Neural progenitor cell (in vitro differentiated cells): Measurements from ENCODE around the gene CTU2.

Experiments used
- EZH2 ChIP-seq: fragments of 200-600 bp; sonication (generic); IDR thresholded peaks from 2 replicates; pipeline ENCODE4 v1.6.1; 2017; ENCODE audit warnings: antibody characterized with exemption, mild to moderate bottlenecking, moderate library complexity
- TF ChIP-seq, protein P1 (sequence below): fragments of 200-600 bp; sonication (generic); IDR thresholded peaks from 2 replicates; pipeline ENCODE4 v1.5.1; 2017; ENCODE audit warnings: antibody characterized with exemption, mild to moderate bottlenecking

DNA sequence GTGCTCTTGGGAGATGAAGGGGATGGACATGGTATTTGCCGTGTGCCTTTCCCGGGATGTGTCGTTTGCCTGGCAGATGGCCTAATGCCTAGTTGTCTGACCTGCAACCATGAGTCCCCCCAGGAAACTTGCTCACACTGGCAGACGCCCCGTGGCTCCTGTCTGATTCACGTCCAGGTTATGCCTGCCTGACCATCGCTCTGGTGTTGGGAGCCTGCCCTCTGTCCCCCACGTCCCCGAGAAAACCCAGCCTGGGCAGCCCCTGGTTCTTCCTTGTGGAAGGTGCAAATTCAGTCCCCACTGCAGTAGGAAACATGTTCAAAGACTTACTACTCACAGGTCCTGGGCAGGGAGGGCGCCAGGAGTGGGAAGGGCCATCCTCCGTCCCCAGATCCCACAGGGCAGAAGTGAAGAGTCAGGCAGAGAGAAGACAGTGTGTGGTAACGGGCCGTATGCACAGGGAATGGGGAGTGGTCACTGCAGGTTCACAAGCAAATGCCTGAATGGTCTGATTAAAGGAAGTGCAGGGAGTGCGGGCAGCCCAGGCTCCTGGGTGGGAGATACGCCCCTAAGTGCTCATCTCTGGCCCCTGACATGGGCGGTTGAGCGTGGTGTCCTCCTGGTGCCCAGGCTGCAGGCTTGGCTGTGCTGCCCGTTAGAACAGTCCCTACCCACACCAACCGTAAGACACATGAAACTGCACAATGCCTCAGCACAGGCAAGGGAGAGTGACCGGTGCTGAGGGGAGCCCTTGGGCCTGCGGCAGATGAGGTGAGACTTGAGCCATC lies 15.8 kb upstream of the CTU2 start:
- TF ChIP-seq, protein P1, sequence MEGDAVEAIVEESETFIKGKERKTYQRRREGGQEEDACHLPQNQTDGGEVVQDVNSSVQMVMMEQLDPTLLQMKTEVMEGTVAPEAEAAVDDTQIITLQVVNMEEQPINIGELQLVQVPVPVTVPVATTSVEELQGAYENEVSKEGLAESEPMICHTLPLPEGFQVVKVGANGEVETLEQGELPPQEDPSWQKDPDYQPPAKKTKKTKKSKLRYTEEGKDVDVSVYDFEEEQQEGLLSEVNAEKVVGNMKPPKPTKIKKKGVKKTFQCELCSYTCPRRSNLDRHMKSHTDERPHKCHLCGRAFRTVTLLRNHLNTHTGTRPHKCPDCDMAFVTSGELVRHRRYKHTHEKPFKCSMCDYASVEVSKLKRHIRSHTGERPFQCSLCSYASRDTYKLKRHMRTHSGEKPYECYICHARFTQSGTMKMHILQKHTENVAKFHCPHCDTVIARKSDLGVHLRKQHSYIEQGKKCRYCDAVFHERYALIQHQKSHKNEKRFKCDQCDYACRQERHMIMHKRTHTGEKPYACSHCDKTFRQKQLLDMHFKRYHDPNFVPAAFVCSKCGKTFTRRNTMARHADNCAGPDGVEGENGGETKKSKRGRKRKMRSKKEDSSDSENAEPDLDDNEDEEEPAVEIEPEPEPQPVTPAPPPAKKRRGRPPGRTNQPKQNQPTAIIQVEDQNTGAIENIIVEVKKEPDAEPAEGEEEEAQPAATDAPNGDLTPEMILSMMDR = no peak
- no peak for TF ChIP-seq EZH2
